ENCODE results near the gene HMSD.

The HMSD gene

DNA sequence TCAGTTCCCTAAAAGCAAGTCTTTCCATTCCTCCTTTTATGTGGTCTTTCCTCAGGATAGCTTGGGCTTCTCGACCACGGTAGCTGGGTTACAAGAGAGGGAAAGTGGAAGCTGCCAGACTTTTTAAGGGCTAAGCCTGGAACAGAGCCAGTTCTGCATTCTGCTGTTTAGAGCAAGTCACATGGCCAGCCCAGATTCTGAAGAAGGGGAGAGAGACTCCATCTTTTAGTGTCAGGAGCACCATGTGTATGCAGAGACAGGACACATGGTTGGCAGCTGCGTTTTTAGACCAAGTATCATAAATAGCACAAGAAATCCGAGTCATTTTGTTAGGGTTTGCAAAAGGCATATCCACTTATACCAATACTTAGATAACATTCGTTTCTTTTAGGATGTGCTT, 4.7 kb downstream of the HMSD start:
- H3K27ac ChIP-seq: no peak overlapping the region
- DNase-seq (ENCODE audit: low read depth, low spot score): no peak

DNA sequence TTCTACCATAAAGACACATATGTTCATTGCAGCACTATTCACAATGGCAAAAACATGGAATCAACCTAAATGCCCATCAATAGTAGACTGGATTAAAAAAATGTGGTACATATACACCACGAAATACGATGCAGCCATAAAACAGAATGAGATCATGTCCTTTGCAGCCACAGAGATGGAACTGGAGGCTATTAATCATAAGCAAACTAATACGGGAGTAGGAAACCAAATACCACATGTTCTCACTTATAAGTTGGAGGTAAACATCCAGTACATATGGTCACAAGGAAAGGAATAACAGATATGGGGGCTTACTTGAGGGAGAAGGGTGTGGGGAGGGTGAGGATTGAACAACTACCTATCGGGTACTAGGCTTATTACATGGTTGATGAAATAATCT, 7.7 kb downstream of the HMSD start:
- DNase-seq (ENCODE audit: low read depth, low spot score): no peak
- H3K27ac ChIP-seq: no peak overlapping the region

DNA sequence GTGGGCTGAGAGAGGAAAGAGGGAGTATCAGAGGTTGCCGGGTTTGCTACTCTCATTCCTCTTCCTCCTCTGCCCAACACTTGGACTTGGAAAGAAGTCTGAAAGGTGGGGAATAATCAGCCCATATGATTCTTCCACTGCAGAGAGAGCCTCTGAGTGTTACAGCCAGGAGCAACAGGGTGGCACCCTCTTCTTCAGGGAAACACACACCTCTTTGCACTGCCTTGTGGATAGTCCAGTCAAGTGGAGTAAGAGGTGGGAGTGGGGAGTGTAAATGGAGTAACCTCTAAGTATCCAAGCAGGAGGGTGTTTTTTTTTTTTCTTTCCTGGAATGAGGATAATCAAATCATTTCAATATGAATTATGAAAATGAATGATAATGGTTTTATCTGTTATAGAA, 11.8 kb downstream of the HMSD start:
- no peak for DNase-seq (ENCODE audit: low read depth, low spot score)
- H3K27ac ChIP-seq: no peak overlapping the region

DNA sequence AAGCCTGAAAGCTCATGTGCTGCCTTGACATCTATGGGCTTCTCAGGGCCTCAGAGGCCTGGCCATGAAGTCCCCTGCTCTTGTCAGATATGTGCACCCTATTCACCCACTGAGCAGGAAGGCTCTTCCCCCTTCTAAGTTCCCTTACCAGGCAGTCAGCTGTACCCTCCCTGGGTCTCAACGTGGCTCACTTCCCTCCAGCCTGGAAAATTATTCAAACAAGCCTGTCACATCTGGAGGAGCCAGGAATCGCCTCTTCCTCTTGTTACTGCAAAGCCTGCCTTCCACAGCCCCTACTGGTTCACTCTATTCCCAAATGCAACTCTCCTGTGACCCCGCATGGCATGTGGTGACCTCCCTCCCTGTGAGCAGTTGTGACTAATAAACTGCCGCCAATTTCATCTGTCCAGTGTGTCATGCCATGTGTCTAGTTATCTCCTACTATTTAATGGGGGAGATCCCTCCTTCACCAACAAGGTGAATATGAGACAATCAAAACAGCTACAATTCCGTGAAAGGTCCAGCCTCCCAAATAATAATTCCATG, 12.4 kb downstream of the HMSD start:
- DNase-seq (ENCODE audit: low read depth, low spot score): no peak
- H3K27ac ChIP-seq: no peak overlapping the region

DNA sequence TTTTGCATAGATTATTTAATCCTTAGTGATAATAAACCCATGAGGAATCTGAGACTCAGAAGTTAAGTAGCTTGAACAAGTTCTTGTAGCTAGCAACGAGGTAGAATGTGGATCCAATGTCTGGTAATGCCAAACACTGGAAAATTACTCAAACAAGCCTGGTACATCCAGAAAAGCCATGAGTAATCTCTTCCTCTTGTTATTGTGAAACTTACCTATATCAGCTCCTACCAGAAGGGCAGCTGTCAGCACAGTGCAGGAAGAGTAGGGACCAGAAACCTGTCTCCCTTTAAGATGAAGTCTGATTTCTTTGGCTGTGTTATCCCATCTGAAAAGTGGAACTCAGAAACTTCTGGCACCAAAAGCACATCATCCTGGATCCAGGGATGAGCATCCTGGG, 13.0 kb downstream of the HMSD start:
- no peak overlapping the region for H3K27ac ChIP-seq
- no peak for DNase-seq (ENCODE audit: low read depth, low spot score)

DNA sequence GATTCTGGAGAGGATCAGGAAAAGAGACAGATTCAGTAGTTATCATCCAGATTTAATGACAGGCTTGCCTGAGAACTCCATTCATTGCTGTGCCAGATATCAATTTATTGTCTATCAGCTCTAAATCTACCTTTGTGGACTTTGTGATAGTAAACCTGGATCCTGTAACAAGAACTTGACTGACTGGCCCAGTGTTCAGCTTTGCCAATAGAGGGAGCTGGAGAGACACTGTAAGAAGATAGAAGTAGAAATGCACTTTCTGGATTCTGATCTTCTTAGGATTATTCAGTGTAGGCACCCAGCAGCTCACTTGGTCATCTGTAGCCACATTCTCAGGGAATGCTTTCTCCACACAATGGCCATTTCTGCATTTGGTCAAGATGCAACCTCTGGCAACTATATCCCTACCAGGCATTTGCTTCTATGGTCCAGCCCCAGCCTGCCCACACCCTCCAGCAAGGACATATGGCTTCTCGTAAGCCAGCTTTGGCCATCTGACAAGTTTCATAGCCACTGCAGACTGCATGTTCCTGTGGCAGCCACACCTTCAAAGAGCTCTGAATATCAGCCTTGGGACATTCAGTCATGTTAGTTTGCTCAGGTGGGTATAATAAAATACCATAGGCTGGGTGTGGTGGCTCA, 14.6 kb downstream of the HMSD start:
- DNase-seq (ENCODE audit: low read depth, low spot score): no peak
- peak overlapping the region; percentile 28 for H3K27ac ChIP-seq

DNA sequence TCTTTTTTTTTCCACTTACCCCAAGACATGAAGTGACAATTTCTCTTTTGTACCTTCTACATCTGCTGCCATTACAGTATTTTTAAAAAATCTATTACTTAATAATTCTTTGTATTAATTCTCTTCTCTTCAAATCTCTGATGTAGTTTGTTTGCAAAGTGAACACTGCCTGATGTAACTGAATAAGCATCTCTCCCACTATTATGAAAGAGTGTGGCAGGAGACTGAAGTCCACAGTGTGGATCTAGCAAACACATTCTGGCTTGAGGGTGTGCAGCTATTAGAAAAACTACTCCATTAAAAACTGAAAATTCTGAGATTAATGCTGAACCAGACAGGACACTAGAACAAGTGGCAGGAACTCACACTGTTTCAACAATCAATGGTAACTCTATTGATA, 15.8 kb downstream of the HMSD start:
- H3K27ac ChIP-seq: no peak overlapping the region
- no peak for DNase-seq (ENCODE audit: low read depth, low spot score)

DNA sequence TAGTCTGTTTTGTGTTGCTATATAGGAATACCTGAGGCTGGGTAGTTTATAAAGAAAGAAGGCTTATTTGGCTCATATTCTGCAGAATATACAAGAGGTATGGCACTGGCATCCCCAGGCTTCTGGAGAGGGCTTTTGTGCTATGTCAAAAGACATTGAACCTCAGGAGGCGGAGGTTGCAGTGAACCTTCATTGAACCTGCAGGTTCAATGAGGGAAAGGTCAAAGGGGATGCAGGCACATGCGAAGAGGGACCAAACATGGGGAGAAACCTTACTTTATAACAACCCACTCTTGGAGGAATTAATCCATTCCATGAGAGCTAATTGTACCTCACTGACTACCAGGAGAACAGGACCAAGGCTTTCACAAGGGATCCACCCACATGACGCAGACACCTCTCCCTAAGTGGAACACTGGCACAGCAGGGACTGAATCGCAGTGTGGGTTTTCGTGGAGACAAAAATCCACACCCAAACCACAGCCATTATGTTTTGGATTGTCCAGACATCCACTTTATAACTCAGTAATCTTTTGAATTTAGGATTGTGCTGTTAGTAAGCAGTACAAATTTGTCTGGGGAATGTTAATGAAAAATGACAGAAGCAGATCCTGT, 16.7 kb downstream of the HMSD start:
- no peak for DNase-seq (ENCODE audit: low read depth, low spot score)
- peak overlapping the region; percentile 27 for H3K27ac ChIP-seq

DNA sequence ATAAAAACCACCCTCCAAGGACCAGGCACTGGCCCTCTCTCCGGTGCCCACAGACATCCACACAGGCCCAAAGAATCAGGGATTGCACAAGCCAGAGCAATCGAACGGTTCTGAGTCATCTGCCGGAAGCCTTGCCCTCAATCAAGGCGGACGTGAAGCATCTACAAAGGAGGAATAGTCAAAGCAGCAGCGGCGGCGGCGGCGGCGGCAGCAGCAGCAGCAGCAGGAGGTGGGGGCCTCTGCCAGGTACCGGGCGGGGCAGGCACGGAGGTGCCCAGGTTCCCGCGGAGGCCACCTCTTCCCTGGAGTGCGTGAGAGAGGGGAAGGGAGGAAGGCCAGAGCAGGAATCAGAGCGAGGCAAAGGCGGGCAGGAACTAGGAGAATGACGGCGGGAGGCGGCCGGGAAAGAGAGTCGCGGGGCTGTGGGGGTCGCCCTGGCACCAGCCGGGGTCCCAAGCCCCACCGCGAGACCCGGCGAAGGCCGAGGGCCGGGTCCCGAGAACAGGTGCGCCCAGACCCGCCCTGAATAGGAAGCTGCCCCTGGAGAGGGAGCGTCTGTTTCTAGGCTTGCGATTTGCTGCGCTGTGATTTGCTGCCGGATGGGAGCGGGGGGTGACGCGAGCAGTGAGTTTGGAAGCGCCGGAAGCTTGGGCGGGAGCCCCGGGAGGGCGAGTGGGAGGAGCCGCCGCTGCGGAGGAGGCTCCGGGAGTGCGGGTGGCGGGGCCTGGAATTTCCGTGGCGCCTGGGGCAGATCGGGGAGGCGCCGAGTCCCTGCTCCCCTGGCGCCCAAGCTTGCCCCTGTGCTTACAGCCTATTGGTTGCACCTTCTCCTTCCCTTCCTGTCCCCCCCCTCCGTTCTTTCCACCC, 21.1 kb downstream of the HMSD start, which contains the start of gene SERPINB8:
Gene SERPINB8 (plus strand): TSS at position 140 of the 867 bp plus-strand sequence. CDS start 8,228 bp downstream, outside the sequence.
- H3K27ac ChIP-seq: peak within 1 kb of the TSS; percentile 100
- DNase-seq (ENCODE audit: low read depth, low spot score): peak; percentile 86

DNA sequence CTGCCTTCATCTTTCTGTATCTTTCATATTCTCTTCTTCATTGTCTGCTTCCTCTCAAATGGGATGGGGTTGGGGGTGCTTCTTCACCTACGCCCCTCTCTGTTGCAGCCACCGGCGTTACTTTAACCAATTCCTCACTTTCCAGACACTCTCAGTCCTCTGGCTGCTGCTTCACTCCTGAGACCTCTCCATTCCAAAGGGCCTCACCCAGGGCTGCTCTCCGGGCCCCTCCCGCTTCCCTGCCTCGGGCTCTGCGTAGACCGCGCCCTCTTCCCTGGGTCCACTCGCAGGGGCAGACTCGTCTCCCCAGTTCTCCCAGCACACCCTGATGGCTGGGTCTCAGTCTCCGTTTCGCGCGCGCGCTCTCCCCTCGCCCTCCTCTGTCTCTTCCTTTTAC, 21.7 kb downstream of the HMSD start:
- DNase-seq (ENCODE audit: low read depth, low spot score): no peak
- peak overlapping the region; percentile 100 for H3K27ac ChIP-seq

DNA sequence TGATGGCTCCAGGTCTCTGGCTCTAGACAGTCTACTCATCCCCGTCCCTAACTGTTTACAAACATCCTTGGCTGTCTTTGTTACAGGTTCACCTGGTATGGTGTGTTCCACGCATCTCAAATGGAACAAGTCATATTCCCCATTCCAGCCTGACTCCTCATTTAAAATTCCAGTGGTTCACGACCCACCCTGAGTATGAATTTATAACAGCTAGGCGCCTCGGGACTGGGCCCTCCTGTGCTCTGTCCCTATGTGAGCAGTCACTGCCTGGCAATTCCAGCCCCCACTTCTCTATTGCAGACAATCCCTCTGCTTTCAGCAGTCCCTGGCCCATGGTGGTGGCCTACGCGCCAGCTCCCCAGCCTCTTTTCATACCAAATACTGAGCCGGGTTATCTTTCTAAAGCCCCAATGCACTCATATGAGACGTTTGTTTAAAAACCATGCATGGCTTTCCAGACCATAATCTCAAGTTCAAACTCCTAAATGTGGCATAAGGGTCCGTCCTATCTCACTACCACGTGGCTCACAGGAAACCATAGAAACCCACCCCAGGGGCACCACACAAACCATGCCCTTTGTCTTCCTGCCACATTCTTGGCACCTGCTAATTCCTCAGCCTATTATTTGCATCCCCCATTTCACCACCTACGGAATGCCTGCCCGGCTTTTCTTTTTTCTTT, 22.4 kb downstream of the HMSD start:
- H3K27ac ChIP-seq: peak overlapping the region; percentile 100
- no peak for DNase-seq (ENCODE audit: low read depth, low spot score)

DNA sequence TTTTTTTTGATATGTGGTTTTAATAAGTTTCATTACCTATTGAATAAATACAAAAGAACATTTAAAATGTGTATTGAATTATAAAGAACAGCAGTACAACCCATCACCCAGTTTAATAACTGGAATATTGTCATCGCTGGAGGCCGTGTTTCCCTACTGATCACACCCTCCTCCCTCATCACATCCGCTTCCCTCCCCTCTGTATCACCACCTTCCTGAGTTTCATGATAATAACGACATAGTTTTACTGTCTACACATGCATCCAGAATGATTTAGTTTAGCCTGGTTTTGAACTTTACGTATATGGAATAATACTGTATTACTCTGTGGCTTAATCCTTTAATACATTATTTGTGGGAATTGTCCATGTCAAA, 22.9 kb downstream of the HMSD start:
- no peak for DNase-seq (ENCODE audit: low read depth, low spot score)
- H3K27ac ChIP-seq: peak overlapping the region; percentile 100

DNA sequence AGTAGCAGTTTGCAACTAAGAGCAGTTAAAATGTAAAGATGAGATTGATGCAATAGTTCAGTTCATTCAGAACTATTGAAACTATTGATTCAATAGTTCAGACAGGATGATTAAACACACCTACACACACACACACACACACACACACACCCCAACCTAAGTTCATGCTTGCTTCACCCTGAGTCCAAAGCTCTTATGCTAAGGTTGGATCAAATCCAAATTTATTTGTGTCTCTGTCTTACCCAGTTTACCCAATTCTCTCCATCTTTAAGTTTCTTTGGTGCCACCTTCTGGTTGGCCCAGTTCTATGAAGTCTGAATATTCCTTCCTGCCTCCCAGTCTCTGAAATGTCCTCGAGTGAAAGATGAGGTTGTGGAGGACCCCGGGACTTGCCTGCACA, 25.9 kb downstream of the HMSD start:
- no peak for DNase-seq (ENCODE audit: low read depth, low spot score)
- H3K27ac ChIP-seq: no peak overlapping the region

DNA sequence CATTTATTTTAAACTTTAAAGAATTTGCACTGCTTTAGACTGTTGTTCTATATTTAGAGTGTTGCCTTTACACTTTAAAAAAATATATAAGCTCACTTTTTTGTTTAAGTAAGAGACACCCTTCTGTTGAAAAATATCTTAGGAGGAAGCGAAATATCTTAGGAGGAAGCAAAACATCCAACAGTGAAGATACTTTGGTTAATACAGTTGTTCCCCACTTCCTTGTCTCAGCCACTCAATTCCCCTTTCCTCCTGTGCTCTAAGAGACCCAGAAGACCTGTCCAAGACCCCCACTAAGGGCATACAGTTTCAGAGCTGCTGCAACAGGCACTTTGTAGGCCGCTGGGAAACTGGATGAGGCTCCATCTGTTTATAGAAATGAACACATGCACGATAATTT, 26.5 kb downstream of the HMSD start:
- DNase-seq (ENCODE audit: low read depth, low spot score): no peak

DNA sequence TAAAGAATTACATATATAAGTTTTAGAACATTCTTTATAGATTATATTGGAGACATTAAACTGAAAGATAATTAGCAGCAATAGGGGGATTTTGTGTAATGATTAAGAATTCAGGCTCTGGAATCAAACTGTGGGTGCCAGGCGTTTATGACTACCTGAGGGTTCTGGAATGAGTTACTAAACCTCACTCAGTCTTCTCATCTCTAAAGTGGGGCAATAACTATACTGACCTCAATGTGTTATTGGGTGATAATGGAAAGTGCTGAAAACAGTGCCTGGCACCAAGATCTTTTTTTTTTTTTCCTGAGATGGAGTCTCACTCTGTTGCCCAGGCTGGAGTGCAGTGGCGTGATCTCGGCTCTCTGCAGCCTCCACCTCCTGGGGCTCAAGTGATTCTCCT, 27.9 kb downstream of the HMSD start:
- H3K27ac ChIP-seq: no peak overlapping the region
- DNase-seq (ENCODE audit: low read depth, low spot score): no peak

More for the DNA sequence above, 26.5 kb downstream of the HMSD start:
- H3K27ac ChIP-seq: no peak overlapping the region

DNA sequence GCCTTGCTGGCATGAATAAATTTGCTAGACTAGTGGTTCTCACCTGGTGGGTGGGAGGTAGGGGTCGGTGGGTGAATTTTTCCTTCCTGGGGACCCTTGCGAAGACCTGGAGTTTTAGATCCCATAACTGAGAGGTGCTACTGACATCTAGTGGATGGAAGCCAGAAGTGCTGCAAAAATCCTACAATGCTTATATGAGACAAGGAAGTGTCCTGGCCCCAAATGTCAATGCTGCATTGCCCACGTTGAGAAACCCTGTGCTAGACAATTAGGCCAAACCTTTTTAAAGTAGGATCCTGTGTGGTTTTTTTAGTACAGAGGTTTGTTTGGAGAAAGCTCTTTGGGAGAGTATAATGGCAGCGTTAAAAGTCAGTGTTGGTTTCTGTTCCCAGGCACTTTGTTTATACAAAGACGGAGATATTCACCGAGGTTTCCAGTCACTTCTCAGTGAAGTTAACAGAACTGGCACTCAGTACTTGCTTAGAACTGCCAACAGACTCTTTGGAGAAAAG, 30.4 kb downstream of the HMSD start:
- no peak overlapping the region for H3K27ac ChIP-seq
- no peak for DNase-seq (ENCODE audit: low read depth, low spot score)

DNA sequence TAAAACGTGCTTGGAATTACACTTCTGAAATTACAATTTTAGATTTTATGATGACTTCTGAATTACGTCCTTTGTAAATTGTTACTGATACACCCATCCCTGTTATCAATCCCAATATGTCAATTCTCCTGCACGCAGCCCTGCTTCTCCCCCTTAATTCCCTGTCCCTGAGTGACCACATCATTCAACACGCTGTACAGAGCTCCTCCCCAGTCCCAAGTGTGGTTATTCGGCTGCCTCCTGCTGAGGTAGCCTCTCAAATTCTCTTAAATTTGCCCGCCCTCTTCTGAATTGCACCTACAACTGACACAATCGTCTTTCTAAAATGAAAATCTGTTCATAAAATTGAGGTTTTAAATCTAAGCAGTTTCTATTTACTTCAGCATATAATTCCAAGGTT, 30.9 kb downstream of the HMSD start:
- no peak overlapping the region for H3K27ac ChIP-seq
- DNase-seq (ENCODE audit: low read depth, low spot score): no peak

DNA sequence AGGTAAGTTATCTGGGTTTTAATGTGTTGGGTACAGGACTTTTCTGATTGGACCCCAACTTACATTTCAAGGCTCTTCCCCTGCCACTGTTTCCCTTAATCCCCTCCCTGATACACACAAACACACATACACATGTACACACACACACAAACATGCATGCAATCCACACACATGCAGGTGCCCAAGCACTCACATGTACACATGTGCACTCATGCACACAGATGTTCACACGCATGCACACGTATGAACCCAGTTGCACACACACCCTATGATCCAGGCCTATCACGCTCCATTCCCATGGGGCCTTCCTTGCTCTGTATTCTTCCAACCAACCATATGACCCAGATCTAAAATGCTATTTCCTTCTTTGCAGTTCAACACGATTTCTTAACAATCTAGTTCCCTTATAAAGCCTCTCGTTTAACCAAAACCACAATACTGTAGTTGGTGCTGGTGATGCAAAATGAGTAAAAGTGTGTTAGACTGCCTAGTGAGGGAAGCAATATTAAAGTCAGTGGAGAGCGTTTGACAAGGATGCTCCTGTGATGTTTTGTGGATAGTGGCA, 31.9 kb downstream of the HMSD start:
- no peak for DNase-seq (ENCODE audit: low read depth, low spot score)
- H3K27ac ChIP-seq: no peak overlapping the region

DNA sequence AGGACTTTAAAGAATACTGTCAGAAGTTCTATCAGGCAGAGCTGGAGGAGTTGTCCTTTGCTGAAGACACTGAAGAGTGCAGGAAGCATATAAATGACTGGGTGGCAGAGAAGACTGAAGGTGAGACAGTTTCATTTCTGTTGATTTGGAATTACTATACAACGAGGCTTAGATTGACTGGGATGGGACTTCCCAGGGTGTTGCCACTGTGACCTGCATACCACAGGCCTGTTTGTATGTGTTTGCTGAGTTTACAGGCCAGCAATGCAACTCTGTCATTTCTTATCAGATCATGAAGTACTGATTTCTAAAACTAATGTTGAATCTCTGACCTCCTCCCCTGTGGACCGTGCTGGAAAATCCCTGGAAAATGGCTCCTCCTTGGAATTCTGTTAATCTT, 32.6 kb downstream of the HMSD start:
- H3K27ac ChIP-seq: no peak overlapping the region
- DNase-seq (ENCODE audit: low read depth, low spot score): no peak

DNA sequence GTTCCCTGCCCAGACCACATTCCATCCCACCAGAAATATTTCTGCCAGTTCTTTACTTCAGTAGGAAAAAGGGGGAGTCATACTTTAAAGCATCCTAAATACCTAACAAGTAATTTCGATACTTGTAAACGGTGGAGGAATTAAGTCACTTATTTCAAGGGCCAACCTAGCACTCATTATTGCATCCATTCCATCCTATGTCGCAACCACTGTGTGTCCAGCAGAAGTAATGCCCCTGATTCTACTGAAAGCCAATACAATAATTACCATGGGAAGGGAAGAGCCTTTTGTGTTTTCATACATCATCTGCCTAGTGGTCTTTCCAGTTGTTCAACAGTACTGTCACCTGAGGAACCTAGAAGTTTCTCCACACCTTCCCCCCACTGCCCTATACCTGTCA, 33.3 kb downstream of the HMSD start:
- no peak overlapping the region for H3K27ac ChIP-seq

More for the DNA sequence above, 33.3 kb downstream of the HMSD start:
- DNase-seq (ENCODE audit: low read depth, low spot score): no peak

Measured in epithelial cell of prostate (primary cell).